ENCODE results near the gene TP53AIP1. TPM values are rescaled to one million over a fixed set of nuclear protein-coding genes. Genes with fewer than 3 reads are reported as not detected.

TP53AIP1 gene
- total and polyA plus RNA-seq, 2 of the 8 experiments (the other 6 are each of a cell fraction or from before 2014, with no cell fraction given): 0.03 TPM; not detected in 1

DNA sequence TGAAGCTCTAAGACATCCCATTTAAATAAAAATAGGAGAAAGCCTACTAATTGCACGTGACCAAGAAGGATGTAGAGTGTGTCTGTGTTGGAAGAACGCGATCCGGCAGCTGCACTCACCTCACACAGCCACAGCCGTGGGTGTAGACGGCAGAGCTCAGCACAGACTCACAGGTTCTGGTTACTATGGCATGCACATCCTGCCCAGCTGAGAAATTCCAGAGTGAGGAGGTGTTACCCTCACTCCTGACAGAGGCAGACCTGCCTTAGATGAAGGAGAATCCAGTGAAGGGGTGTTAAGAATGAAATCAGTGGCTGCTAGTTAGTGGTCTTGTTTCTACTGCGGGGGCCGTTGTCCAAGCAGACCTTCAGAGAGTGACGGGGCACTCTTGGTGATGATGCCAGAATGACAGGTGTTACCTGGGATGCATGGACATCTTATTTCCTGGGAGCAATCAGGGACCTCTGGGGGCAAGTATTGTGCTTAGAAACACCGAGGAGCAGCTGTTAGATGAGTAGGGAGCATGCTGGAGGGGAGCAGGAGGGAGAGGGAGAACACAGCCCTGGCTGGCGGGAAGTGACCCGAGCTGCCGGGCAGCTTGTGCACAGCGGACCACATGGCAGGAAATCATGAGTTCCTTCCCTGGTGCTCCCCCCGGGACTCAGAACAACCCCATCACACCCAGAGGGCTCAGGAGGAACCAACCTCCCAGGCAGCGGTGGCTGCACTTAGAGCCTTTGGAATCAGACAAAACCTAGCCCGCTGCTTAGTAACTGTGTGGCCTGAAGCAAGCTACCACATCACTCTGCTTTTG lies 39.2 kb downstream of the TP53AIP1 start (continued):
- no peak for TF ChIP-seq CBX8 (IDR thresholded peaks at IDR 0.05; ENCODE audit: borderline replicate concordance, low read depth, low read length)
- no peak for TF ChIP-seq SIX5 (IDR thresholded peaks at IDR 0.05; ENCODE audit: low read depth, low read length)
- TF ChIP-seq, protein P1, sequence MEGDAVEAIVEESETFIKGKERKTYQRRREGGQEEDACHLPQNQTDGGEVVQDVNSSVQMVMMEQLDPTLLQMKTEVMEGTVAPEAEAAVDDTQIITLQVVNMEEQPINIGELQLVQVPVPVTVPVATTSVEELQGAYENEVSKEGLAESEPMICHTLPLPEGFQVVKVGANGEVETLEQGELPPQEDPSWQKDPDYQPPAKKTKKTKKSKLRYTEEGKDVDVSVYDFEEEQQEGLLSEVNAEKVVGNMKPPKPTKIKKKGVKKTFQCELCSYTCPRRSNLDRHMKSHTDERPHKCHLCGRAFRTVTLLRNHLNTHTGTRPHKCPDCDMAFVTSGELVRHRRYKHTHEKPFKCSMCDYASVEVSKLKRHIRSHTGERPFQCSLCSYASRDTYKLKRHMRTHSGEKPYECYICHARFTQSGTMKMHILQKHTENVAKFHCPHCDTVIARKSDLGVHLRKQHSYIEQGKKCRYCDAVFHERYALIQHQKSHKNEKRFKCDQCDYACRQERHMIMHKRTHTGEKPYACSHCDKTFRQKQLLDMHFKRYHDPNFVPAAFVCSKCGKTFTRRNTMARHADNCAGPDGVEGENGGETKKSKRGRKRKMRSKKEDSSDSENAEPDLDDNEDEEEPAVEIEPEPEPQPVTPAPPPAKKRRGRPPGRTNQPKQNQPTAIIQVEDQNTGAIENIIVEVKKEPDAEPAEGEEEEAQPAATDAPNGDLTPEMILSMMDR (IDR thresholded peaks at IDR 0.05; ENCODE audit: control extremely low read depth in 1 of 3, insufficient read depth in 1 of 3, low read depth in 1 of 3, low read length in 3 of 3): no peak
- no peak for TF ChIP-seq CREB1 (IDR thresholded peaks at IDR 0.05)
- TF ChIP-seq SUZ12 (IDR thresholded peaks at IDR 0.05; ENCODE audit: low read length): peak; percentile 57; the same call in 1 of the 2 replicates
- TF ChIP-seq, protein P2, sequence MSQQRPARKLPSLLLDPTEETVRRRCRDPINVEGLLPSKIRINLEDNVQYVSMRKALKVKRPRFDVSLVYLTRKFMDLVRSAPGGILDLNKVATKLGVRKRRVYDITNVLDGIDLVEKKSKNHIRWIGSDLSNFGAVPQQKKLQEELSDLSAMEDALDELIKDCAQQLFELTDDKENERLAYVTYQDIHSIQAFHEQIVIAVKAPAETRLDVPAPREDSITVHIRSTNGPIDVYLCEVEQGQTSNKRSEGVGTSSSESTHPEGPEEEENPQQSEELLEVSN (IDR thresholded peaks at IDR 0.05): peak; percentile 51
- peak; percentile 67; the same call in 1 of the 2 replicates for TF ChIP-seq EGR1 (IDR thresholded peaks at IDR 0.05; ENCODE audit: borderline replicate concordance, low read depth, low read length)

Measured in H1 (cell line).